ENCODE data around the gene PAPOLA. TPM values are rescaled to one million over a fixed set of nuclear protein-coding genes. Genes with fewer than 3 reads are reported as not detected.
A peak's percentile ranks its signal among the peaks of the same experiment; 100 is the strongest.

PAPOLA gene
- total RNA-seq, 1 donor from 2014 or later, result 188 TPM

DNA sequence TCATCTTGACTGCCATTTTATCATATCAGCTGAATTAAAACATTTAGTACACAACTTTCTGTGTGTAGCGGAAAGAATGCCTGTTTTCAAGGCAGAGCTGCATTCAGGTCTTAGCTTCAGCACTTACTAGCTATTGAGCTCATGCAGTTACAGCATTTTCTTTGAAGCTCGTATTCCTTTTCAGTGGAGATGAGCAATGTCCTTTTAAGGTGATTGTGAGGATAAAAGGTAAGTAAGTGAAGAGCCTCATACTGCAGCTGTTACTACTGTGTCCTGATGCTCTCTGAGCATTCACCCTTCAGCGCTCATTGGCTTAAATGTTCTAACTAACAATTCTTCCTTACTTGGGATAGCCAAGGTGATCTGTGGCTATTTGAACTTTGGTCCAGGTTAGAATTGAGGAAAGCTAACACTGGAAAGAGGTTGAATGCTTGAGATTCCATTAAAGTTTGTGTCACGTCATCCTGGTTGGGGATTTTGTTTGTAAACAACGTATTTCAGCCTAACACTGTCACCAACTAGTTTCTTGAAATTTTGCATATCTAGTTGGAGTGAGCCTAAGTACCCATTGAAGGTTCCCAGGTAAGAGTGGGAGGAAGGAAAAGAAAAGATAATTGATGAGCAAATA lies 71.4 kb downstream of the PAPOLA start:
- Histone ChIP-seq H3K4me1 (ENCODE audit: insufficient read depth, low read length) (peaks cover 13% of the 10 kb centered on the region), H3K9me3 (ENCODE audit: insufficient read depth, low read depth, low read length) (no peaks in the 10 kb centered on the region), H4K20me1 (ENCODE audit: insufficient read depth, low read length) (peaks cover 25% of the 10 kb centered on the region), H2AFZ (ENCODE audit: low read depth, low read length) (no peak overlapping the region), H3K27ac (ENCODE audit: low read depth, low read length) (no peak overlapping the region), H3K9ac (ENCODE audit: low read length) (no peak overlapping the region), H3K36me3 (ENCODE audit: insufficient read depth, low read length) (no peaks in the 10 kb centered on the region), H3K79me2 (ENCODE audit: insufficient read depth, low read length) (no peaks in the 10 kb centered on the region), H3K27me3 (ENCODE audit: insufficient read depth, low read length) (no peaks in the 10 kb centered on the region), H3K4me2 (ENCODE audit: low read length) (no peak overlapping the region), H3K4me3 (ENCODE audit: insufficient read depth, low read depth, low read length) (no peak overlapping the region)
- H3K36me3 Mint-ChIP-seq (ENCODE audit: low read depth, unreplicated experiment), result peaks cover 2% of the 10 kb centered on the region
- H3K4me3 Mint-ChIP-seq (ENCODE audit: unreplicated experiment), result no peak overlapping the region
- TF ChIP-seq EZH2 (IDR thresholded peaks at IDR 0.05; ENCODE audit: insufficient read depth, low read length), result no peak
- TF ChIP-seq, protein P1, sequence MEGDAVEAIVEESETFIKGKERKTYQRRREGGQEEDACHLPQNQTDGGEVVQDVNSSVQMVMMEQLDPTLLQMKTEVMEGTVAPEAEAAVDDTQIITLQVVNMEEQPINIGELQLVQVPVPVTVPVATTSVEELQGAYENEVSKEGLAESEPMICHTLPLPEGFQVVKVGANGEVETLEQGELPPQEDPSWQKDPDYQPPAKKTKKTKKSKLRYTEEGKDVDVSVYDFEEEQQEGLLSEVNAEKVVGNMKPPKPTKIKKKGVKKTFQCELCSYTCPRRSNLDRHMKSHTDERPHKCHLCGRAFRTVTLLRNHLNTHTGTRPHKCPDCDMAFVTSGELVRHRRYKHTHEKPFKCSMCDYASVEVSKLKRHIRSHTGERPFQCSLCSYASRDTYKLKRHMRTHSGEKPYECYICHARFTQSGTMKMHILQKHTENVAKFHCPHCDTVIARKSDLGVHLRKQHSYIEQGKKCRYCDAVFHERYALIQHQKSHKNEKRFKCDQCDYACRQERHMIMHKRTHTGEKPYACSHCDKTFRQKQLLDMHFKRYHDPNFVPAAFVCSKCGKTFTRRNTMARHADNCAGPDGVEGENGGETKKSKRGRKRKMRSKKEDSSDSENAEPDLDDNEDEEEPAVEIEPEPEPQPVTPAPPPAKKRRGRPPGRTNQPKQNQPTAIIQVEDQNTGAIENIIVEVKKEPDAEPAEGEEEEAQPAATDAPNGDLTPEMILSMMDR (IDR thresholded peaks at IDR 0.05; ENCODE audit: insufficient read depth, low read depth, low read length), result no peak
- no peak overlapping the region for H3K27ac Mint-ChIP-seq (ENCODE audit: unreplicated experiment)
- FAIRE-seq, result no peak
- H3K9me3 Mint-ChIP-seq (ENCODE audit: unreplicated experiment), result no peaks in the 10 kb centered on the region
- no peak for DNase-seq (ENCODE audit: low read depth)
- H3K27me3 Mint-ChIP-seq (ENCODE audit: low read depth, unreplicated experiment), result no peaks in the 10 kb centered on the region
- peaks cover 16% of the 10 kb centered on the region for H3K4me1 Mint-ChIP-seq (ENCODE audit: low read depth, unreplicated experiment)

DNA sequence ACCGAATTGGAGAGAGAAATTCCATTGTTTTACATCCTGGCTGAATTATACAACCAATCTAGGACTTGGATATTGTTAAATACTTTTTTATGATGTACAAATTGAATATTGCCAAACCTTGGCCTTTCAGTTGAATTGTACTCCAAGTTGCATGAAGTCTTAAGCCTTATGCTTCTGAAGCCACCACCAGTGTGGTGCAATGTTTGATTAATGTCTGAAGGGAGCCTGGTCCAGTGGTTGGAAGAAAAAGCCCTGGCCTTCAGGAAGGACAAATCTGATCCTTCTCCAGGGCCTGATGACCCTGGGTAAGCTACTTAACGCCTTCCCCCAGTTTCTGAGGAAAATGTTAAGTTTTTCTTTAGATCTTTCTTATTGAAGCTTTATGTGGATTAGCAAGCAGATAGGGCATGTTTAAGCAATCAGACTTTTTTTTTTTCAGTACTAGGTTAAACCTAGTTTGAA lies 72.0 kb downstream of the PAPOLA start:
- Histone ChIP-seq H3K27ac (ENCODE audit: low read depth, low read length) (peak overlapping the region; percentile 49), H3K79me2 (ENCODE audit: insufficient read depth, low read length) (no peaks in the 10 kb centered on the region), H3K27me3 (ENCODE audit: insufficient read depth, low read length) (no peaks in the 10 kb centered on the region), H3K4me1 (ENCODE audit: insufficient read depth, low read length) (peaks cover 13% of the 10 kb centered on the region), H2AFZ (ENCODE audit: low read depth, low read length) (no peak overlapping the region), H3K9ac (ENCODE audit: low read length) (peak overlapping the region; percentile 21), H3K9me3 (ENCODE audit: insufficient read depth, low read depth, low read length) (no peaks in the 10 kb centered on the region), H4K20me1 (ENCODE audit: insufficient read depth, low read length) (peaks cover 25% of the 10 kb centered on the region), H3K4me3 (ENCODE audit: insufficient read depth, low read depth, low read length) (no peak overlapping the region), H3K4me2 (ENCODE audit: low read length) (peak overlapping the region; percentile 59), H3K36me3 (ENCODE audit: insufficient read depth, low read length) (no peaks in the 10 kb centered on the region)
- H3K27me3 Mint-ChIP-seq (ENCODE audit: low read depth, unreplicated experiment), result no peaks in the 10 kb centered on the region
- FAIRE-seq (no peak), DNase-seq (ENCODE audit: low read depth) (no peak)
- no peak overlapping the region for H3K27ac Mint-ChIP-seq (ENCODE audit: unreplicated experiment)
- TF ChIP-seq, protein P1 (IDR thresholded peaks at IDR 0.05; ENCODE audit: insufficient read depth, low read depth, low read length), result no peak
- no peak for TF ChIP-seq EZH2 (IDR thresholded peaks at IDR 0.05; ENCODE audit: insufficient read depth, low read length)
- peaks cover 14% of the 10 kb centered on the region for H3K4me1 Mint-ChIP-seq (ENCODE audit: low read depth, unreplicated experiment)
- no peaks in the 10 kb centered on the region for H3K9me3 Mint-ChIP-seq (ENCODE audit: unreplicated experiment)
- H3K36me3 Mint-ChIP-seq (ENCODE audit: low read depth, unreplicated experiment), result peaks cover 2% of the 10 kb centered on the region
- no peak overlapping the region for H3K4me3 Mint-ChIP-seq (ENCODE audit: unreplicated experiment)
